Esophagus squamous epithelium (tissue), 5 donors: Measurements from ENCODE around the gene QPCTL. TPM values are rescaled to one million over a fixed set of nuclear protein-coding genes. Genes with fewer than 3 reads are reported as not detected.

Experiments used
- DNase-seq: peaks from one replicate; lab custom pipeline; 2025; lab: John Stamatoyannopoulos, UW
- H3K27ac ChIP-seq, 4 donors: fragments of 200-600 bp; sonication (generic); one replicate each; pipeline ENCODE4 v1.5.1; 2016 to 2019; ENCODE audit warnings: mild to moderate bottlenecking in 1 of 4
- H3K27me3 ChIP-seq, 4 donors: fragments of 200-600 bp; sonication (generic); 1 replicate in 3 of 4; 2 replicates in 1 of 4; pipeline versions ENCODE4 v1.5.1 to v1.6.0; 2017 to 2021; ENCODE audit warnings: antibody characterized with exemption in 1 of 4
- H3K36me3 ChIP-seq, 3 donors: fragments of 200-600 bp; sonication (generic); one replicate each; pipeline ENCODE4 v1.5.1; 2016 to 2019
- H3K4me1 ChIP-seq, 3 donors: fragments of 200-600 bp; sonication (generic); one replicate each; pipeline ENCODE4 v1.5.1; 2017 to 2019
- H3K4me3 ChIP-seq, 4 donors: fragments of 200-600 bp; sonication (generic); 1 replicate in 3 of 4; 2 replicates in 1 of 4; pipeline ENCODE4 v1.5.1; 2016 to 2019; ENCODE audit warnings: mild to moderate bottlenecking in 2 of 4, moderate library complexity in 1 of 4
- H3K9me3 ChIP-seq, 3 donors: fragments of 200-600 bp; sonication (generic); one replicate each; pipeline ENCODE4 v1.5.1; 2016 to 2019
- POLR2A ChIP-seq, 4 donors: fragments of 450-650 bp; IDR thresholded peaks; one replicate each; pipeline ENCODE4 v1.6.1; 2017; ENCODE audit warnings: antibody characterized with exemption in 4 of 4, mild to moderate bottlenecking in 4 of 4, moderate library complexity in 3 of 4
- WGBS, 2 donors: methylation state at CpG; one replicate each; pipeline ENCODE4 v1.1.5; 2018; 5-methylcytosine and 5-hydroxymethylcytosine counted together
- intact Hi-C: fragments of 100-400 bp; cut with DNase I; formaldehyde crosslinking; loops from one replicate; pipeline ENCODE4 v1.15.0; 2022
- small RNA-seq, 4 donors: library from RNA; depleted of rRNA; stranded (forward); fragments of <200 nt; gene quantifications; one replicate each; pipeline ENCODE3, GENCODE V24; 2016
- total RNA-seq, 4 donors: library from RNA; depleted of rRNA; stranded (reverse); fragments of >200 nt; gene quantifications; one replicate each; pipeline ENCODE4 v1.1.0, GENCODE V29; 2016
- TF ChIP-seq, protein P1 (sequence below), 6 experiments: fragments of 450-650 bp in 4 of 6; fragments of 200-600 bp in 2 of 6; sonication (generic) in 2 of 6; IDR thresholded peaks; one replicate each; pipeline ENCODE4 v1.5.1; 2016 to 2019; ENCODE audit warnings: antibody characterized with exemption in 6 of 6, mild to moderate bottlenecking in 4 of 6, moderate library complexity in 4 of 6
- donor health status: DM: yes; HTN: yes; CAD: no.

QPCTL gene
- total RNA-seq, 4 donors from 2014 or later: 3.3 to 6.9 (median 5.5) TPM

DNA sequence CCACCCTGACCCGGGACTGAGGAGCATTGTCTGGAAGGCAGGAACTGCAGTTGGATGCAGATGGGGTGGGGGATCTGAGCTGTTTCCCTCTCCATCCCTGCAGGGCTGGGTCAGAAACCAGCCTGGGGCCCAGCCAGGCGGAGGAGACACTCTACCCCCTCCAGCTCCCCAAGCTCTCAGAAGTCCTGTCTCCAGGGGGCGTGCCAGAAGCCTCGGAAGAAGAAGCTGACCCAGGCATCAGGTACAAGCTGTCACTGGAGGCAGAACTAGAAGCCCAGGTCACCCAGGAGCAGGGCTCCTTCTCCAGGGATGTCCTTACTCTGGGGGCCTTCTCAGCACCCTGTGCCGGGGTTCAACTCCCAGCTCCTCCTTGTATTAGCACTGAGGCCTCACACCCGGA, 61.1 kb downstream of the QPCTL start:
- no peak for DNase-seq
- intact Hi-C loops: no loop called here
- no peak overlapping the region for H3K27ac ChIP-seq
- TF ChIP-seq, protein P1, sequence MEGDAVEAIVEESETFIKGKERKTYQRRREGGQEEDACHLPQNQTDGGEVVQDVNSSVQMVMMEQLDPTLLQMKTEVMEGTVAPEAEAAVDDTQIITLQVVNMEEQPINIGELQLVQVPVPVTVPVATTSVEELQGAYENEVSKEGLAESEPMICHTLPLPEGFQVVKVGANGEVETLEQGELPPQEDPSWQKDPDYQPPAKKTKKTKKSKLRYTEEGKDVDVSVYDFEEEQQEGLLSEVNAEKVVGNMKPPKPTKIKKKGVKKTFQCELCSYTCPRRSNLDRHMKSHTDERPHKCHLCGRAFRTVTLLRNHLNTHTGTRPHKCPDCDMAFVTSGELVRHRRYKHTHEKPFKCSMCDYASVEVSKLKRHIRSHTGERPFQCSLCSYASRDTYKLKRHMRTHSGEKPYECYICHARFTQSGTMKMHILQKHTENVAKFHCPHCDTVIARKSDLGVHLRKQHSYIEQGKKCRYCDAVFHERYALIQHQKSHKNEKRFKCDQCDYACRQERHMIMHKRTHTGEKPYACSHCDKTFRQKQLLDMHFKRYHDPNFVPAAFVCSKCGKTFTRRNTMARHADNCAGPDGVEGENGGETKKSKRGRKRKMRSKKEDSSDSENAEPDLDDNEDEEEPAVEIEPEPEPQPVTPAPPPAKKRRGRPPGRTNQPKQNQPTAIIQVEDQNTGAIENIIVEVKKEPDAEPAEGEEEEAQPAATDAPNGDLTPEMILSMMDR (IDR thresholded peaks at IDR 0.05): no peak
- TF ChIP-seq POLR2A (IDR thresholded peaks at IDR 0.05): no peak
- WGBS, 2 donors: 73 to 100% methylated on average over 2 to 3 of the region's 6 CpGs
- H3K4me1 ChIP-seq: peaks cover 0 to 6% (median 0%) of the 10 kb centered on the region in 3 donors
- peaks cover 0 to under 1% (median 0%) of the 10 kb centered on the region in 4 donors for H3K27me3 ChIP-seq
- no peak overlapping the region for H3K4me3 ChIP-seq
- H3K36me3 ChIP-seq: no peaks in the 10 kb centered on the region
- no peaks in the 10 kb centered on the region for H3K9me3 ChIP-seq

Small RNAs within 50 kb of the gene (small RNA-seq; reads per million reads assigned to genes)
- 0 to 1.3 (median 0.86) reads per million in 4 donors for gene MIR642A
- 0 to 0.45 (median 0.07) reads per million in 4 donors for gene RN7SL836P

Other genes starting within 250 kb of the QPCTL start
- gene FOSB, start 224.7 kb upstream of the QPCTL start, total RNA-seq: 1 to 10 TPM; 1.7 to 4.6 (median 2.5) TPM
- 1 to 10 TPM; 1.9 to 7.2 (median 4.2) TPM for gene RTN2, start 195.6 kb upstream of the QPCTL start, total RNA-seq
- 1 to 10 TPM; 1.8 to 6.7 (median 4.0) TPM for gene PPM1N, start 194.2 kb upstream of the QPCTL start, total RNA-seq
- 10 to 100 TPM; 39.2 to 82.9 (median 52.7) TPM for gene VASP, start 185.2 kb upstream of the QPCTL start, total RNA-seq
- gene OPA3, start 107.9 kb upstream of the QPCTL start, total RNA-seq: 10 to 100 TPM in 2 of 4 donors, 1 to 10 TPM in 2; 4.7 to 12.4 (median 10.1) TPM
- gene GPR4, start 90.5 kb upstream of the QPCTL start, total RNA-seq: 1 to 10 TPM in 3 of 4 donors, under 1 TPM in 1; 0.76 to 1.4 (median 1.2) TPM
- gene EML2, start 53.3 kb upstream of the QPCTL start, total RNA-seq: 100 to 1,000 TPM in 1 of 4 donors, 10 to 100 TPM in 3; 38.6 to 617 (median 58.3) TPM
- 1 to 10 TPM in 1 of 4 donors, under 1 TPM in 3; 0.44 to 1.1 (median 0.63) TPM for gene GIPR, start 24.4 kb upstream of the QPCTL start, total RNA-seq
- gene SNRPD2, start 713 bp upstream of the QPCTL start, total RNA-seq: 100 to 1,000 TPM; 131 to 240 (median 186) TPM
- 10 to 100 TPM; 16.0 to 37.2 (median 25.9) TPM for gene FBXO46, start 38.2 kb downstream of the QPCTL start, total RNA-seq
- not detected for gene MEIOSIN, start 40.8 kb downstream of the QPCTL start, total RNA-seq
- 10 to 100 TPM in 2 of 4 donors, 1 to 10 TPM in 2; 5.8 to 13.5 (median 10.1) TPM for gene SIX5, start 76.6 kb downstream of the QPCTL start, total RNA-seq
- gene DMPK, start 89.8 kb downstream of the QPCTL start, total RNA-seq: 10 to 100 TPM; 15.8 to 36.6 (median 17.2) TPM
- gene DMWD, start 100.2 kb downstream of the QPCTL start, total RNA-seq: 10 to 100 TPM in 3 of 4 donors, 1 to 10 TPM in 1; 9.1 to 32.2 (median 23.5) TPM
- gene RSPH6A, start 122.6 kb downstream of the QPCTL start, total RNA-seq: under 1 TPM in 1 of 4 donors, not detected in 3; 0.19 TPM
- gene SYMPK, start 170.5 kb downstream of the QPCTL start, total RNA-seq: 10 to 100 TPM; 28.4 to 36.6 (median 31.6) TPM
- under 1 TPM in 1 of 4 donors, not detected in 3; 0.18 TPM for gene FOXA3, start 171.7 kb downstream of the QPCTL start, total RNA-seq
- 10 to 100 TPM; 14.6 to 22.4 (median 20.0) TPM for gene IRF2BP1, start 193.5 kb downstream of the QPCTL start, total RNA-seq
- gene MYPOP, start 209.9 kb downstream of the QPCTL start, total RNA-seq: 1 to 10 TPM; 2.3 to 5.7 (median 4.2) TPM
- gene NANOS2, start 222.1 kb downstream of the QPCTL start, total RNA-seq: not detected